Measurements from ENCODE around the gene TRMT44.
"Not testable (repeated sequence)": the region's sequence is repeated elsewhere in the genome, so short reads cannot be mapped to it uniquely, and the experiment has no call there.

TRMT44 gene

GRCh38 chr4:8406887-8407286 lies 33.7 kb upstream of the TRMT44 start:
- DNase-seq = not testable (repeated sequence)

GRCh38 chr4:8407316-8407715 lies 33.3 kb upstream of the TRMT44 start:
- DNase-seq = no peak

GRCh38 chr4:8407756-8408155 lies 32.8 kb upstream of the TRMT44 start:
- DNase-seq = no peak

GRCh38 chr4:8409264-8410065 lies 31.1 kb upstream of the TRMT44 start:
- DNase-seq = no peak

GRCh38 chr4:8410066-8410625 lies 30.4 kb upstream of the TRMT44 start:
- no peak for DNase-seq

- DNase-seq = peak; percentile 84
Measured at GRCh38 chr4:8410641-8411271, 29.8 kb upstream of the TRMT44 start.

GRCh38 chr4:8411351-8412180 lies 29.0 kb upstream of the TRMT44 start:
- DNase-seq = no peak

GRCh38 chr4:8412288-8412687 lies 28.3 kb upstream of the TRMT44 start:
- DNase-seq = no peak

GRCh38 chr4:8414377-8414776 lies 26.2 kb upstream of the TRMT44 start:
- DNase-seq = no peak

GRCh38 chr4:8417071-8417614 lies 23.4 kb upstream of the TRMT44 start:
- DNase-seq = no peak

GRCh38 chr4:8419222-8420041 lies 21.1 kb upstream of the TRMT44 start:
- no peak for DNase-seq

- not testable (repeated sequence) for DNase-seq
Measured at GRCh38 chr4:8420151-8420550, 20.4 kb upstream of the TRMT44 start.

GRCh38 chr4:8422327-8422726 lies 18.2 kb upstream of the TRMT44 start:
- no peak for DNase-seq

- DNase-seq = no peak
Measured at GRCh38 chr4:8422786-8423185, 17.8 kb upstream of the TRMT44 start.

GRCh38 chr4:8427262-8427661 lies 13.3 kb upstream of the TRMT44 start:
- no peak for DNase-seq

GRCh38 chr4:8427761-8428287 lies 12.8 kb upstream of the TRMT44 start:
- DNase-seq = no peak

GRCh38 chr4:8428288-8429097 lies 12.1 kb upstream of the TRMT44 start:
- peak; percentile 99 for DNase-seq

GRCh38 chr4:8431553-8431952 lies 9.0 kb upstream of the TRMT44 start:
- no peak for DNase-seq

GRCh38 chr4:8433136-8433535 lies 7.4 kb upstream of the TRMT44 start:
- no peak for DNase-seq

- no peak for DNase-seq
Measured at GRCh38 chr4:8434251-8435073, 6.1 kb upstream of the TRMT44 start.

Data from retina (tissue), 1 donor.